Gastroesophageal sphincter (tissue), 3 donors: ENCODE measurements around the gene OLFML3.

ENCODE experiments used
- CTCF ChIP-seq, 4 experiments: fragments of 200-600 bp in 2 of 4; fragments of 450-650 bp in 2 of 4; sonication (generic) in 1 of 4; IDR thresholded peaks; one replicate each; pipeline ENCODE4 v1.5.1; 2017 to 2019; ENCODE audit warnings: antibody characterized with exemption in 4 of 4, mild to moderate bottlenecking in 2 of 4, moderate library complexity in 2 of 4
- EP300 ChIP-seq: sonication (generic); formaldehyde crosslinking; IDR thresholded peaks from one replicate; pipeline ENCODE4 v1.6.1; 2017; ENCODE audit warnings: antibody characterized with exemption, mild to moderate bottlenecking
- POLR2A ChIP-seq, 2 donors: fragments of 450-650 bp; IDR thresholded peaks; one replicate each; pipeline ENCODE4 v1.6.1; 2017; ENCODE audit warnings: antibody characterized with exemption in 2 of 2, mild to moderate bottlenecking in 2 of 2, moderate library complexity in 1 of 2
- POLR2AphosphoS5 ChIP-seq: sonication (generic); formaldehyde crosslinking; IDR thresholded peaks from one replicate; pipeline ENCODE4 v1.6.1; 2017; ENCODE audit warnings: antibody characterized with exemption

GRCh38 chr1:113941245-113941559 is 38.1 kb upstream of the OLFML3 start:
- TF ChIP-seq CTCF (IDR thresholded peaks at IDR 0.05) (no peak), POLR2A (IDR thresholded peaks at IDR 0.05) (no peak), POLR2AphosphoS5 (no peak), EP300 (no peak)
